SK-N-MC (cell line): ENCODE results near the gene NAE1.

ENCODE experiments used
- FOXP2 ChIP-seq: optimal IDR thresholded peaks from 2 replicates; pipeline ENCODE3; 2011; ENCODE audit warnings: mild to moderate bottlenecking, moderate library complexity; ENCODE audit not compliant: insufficient read depth; ENCODE audit errors: extremely low read length, control extremely low read depth
- POLR2AphosphoS5 ChIP-seq: IDR thresholded peaks from 2 replicates; pipeline ENCODE4 v1.6.1; 2012; ENCODE audit warnings: mild to moderate bottlenecking, low read depth, low read length, borderline replicate concordance

DNA sequence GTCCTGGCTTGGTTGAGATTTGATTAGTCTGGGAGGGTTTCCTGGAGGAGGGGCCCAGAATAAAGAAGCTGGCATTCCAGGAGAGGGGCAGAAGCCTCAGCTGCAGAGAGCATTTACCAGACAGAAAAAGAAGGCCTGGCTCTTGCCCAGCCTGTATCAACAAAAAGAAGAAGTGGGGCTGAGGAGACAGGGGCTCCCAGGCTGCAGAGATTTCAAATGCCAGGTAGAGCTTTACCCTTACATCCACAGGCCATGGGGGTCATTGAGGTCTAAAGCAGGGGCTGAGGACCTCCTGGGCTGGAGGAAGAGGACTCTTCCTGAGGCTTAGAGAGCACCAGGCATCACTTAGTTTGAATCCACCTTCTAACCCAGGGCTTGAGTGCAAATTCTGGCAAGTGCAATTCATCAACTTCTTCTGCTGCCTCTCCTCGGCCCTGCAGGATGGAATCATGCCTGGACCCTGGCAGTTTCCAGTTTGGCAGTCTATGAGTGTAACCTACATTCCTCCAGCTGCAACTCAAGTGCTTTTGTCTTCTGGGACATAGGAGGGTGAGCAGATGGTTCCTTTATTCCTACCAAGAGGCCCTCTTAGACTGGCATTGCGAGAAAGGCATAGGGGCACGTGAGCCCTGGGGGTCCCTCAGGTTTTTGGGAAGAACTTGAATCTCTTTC, 28.8 kb upstream of the NAE1 start:
- TF ChIP-seq FOXP2 (no peak), POLR2AphosphoS5 (no peak)
